ENCODE results near the gene HSPA1A. TPM values are rescaled to one million over a fixed set of nuclear protein-coding genes. Genes with fewer than 3 reads are reported as not detected.
A peak's percentile ranks its signal among the peaks of the same experiment; 100 is the strongest.

HSPA1A gene
- total RNA-seq, 6 donors from 2014 or later: 80.7 to 236 (median 144) TPM

- Histone ChIP-seq H3K27ac (peak overlapping the region in 2 of 4 donors; percentile 70 to 75), H3K36me3 (peaks cover 11 to 48% (median 41%) of the 10 kb centered on the region in 4 donors), H3K27me3 (no peaks in the 10 kb centered on the region), H3K4me1 (peaks cover 7 to 21% (median 12%) of the 10 kb centered on the region in 4 donors), H3K9me3 (no peaks in the 10 kb centered on the region), H3K4me3 (no peak overlapping the region)
- TF ChIP-seq POLR2AphosphoS5 (IDR thresholded peaks at IDR 0.05) (no peak), CTCF (IDR thresholded peaks at IDR 0.05) (no peak), EP300 (IDR thresholded peaks at IDR 0.05) (no peak), POLR2A (IDR thresholded peaks at IDR 0.05) (no peak)
- ATAC-seq (ENCODE audit: low FRiP score in 2 of 2): no peak
- 91 to 92% methylated on average over 5 of the region's 5 CpGs for WGBS, 2 donors
- no peak for DNase-seq
Observed at GRCh38 chr6:31777667-31778050, 37.7 kb upstream of the HSPA1A start.

GRCh38 chr6:31778193-31778592 lies 37.1 kb upstream of the HSPA1A start:
- H3K27ac ChIP-seq: peak overlapping the region in 1 of 4 donors; percentile 75
- no peak for TF ChIP-seq POLR2A (IDR thresholded peaks at IDR 0.05)
- no peak for TF ChIP-seq CTCF (IDR thresholded peaks at IDR 0.05)
- no peak for TF ChIP-seq POLR2AphosphoS5 (IDR thresholded peaks at IDR 0.05)
- no peak for TF ChIP-seq EP300 (IDR thresholded peaks at IDR 0.05)
- H3K27me3 ChIP-seq: no peaks in the 10 kb centered on the region

GRCh38 chr6:31778999-31779885 lies 36.1 kb upstream of the HSPA1A start:
- WGBS, 2 donors: 94% methylated on average over 24 to 43 of the region's 43 CpGs

More at GRCh38 chr6:31778193-31778592, 37.1 kb upstream of the HSPA1A start:
- H3K9me3 ChIP-seq: no peaks in the 10 kb centered on the region
- H3K4me3 ChIP-seq: no peak overlapping the region
- peaks cover 14 to 53% (median 46%) of the 10 kb centered on the region in 4 donors for H3K36me3 ChIP-seq
- 93 to 97% methylated on average over 2 to 5 of the region's 5 CpGs for WGBS, 2 donors
- no peak for DNase-seq
- H3K4me1 ChIP-seq: peaks cover 7 to 16% (median 12%) of the 10 kb centered on the region in 4 donors
- no peak for ATAC-seq (ENCODE audit: low FRiP score in 2 of 2)

GRCh38 chr6:31779908-31780307 lies 35.4 kb upstream of the HSPA1A start:
- H3K9me3 ChIP-seq: no peaks in the 10 kb centered on the region
- peaks cover 7 to 16% (median 12%) of the 10 kb centered on the region in 4 donors for H3K4me1 ChIP-seq
- no peak for ATAC-seq (ENCODE audit: low FRiP score in 2 of 2)
- DNase-seq: peak in 1 of 2 donors; percentile 66
- H3K27me3 ChIP-seq: no peaks in the 10 kb centered on the region
- no peak overlapping the region for H3K27ac ChIP-seq
- H3K4me3 ChIP-seq: no peak overlapping the region
- peaks cover 18 to 67% (median 57%) of the 10 kb centered on the region in 4 donors for H3K36me3 ChIP-seq
- TF ChIP-seq CTCF (IDR thresholded peaks at IDR 0.05) (no peak), POLR2AphosphoS5 (IDR thresholded peaks at IDR 0.05) (no peak)
- WGBS, 2 donors: 91 to 97% methylated on average over 8 to 10 of the region's 10 CpGs

More at GRCh38 chr6:31778999-31779885, 36.1 kb upstream of the HSPA1A start:
- Histone ChIP-seq H3K9me3 (no peaks in the 10 kb centered on the region), H3K27ac (no peak overlapping the region), H3K36me3 (peaks cover 14 to 60% (median 51%) of the 10 kb centered on the region in 4 donors), H3K27me3 (no peaks in the 10 kb centered on the region), H3K4me3 (no peak overlapping the region), H3K4me1 (peaks cover 7 to 16% (median 12%) of the 10 kb centered on the region in 4 donors)
- no peak for TF ChIP-seq CTCF (IDR thresholded peaks at IDR 0.05)
- no peak for TF ChIP-seq EP300 (IDR thresholded peaks at IDR 0.05)
- TF ChIP-seq POLR2AphosphoS5 (IDR thresholded peaks at IDR 0.05): no peak
- no peak for TF ChIP-seq POLR2A (IDR thresholded peaks at IDR 0.05)
- ATAC-seq (ENCODE audit: low FRiP score in 2 of 2): no peak
- DNase-seq: peak in 1 of 2 donors; percentile 71
